Loucy (cell line): ENCODE results near the gene SP3.

Experiments
- EZH2phosphoT487 ChIP-seq: fragments of 200-600 bp; IDR thresholded peaks from 2 replicates; pipeline ENCODE4 v1.6.1; 2018; ENCODE audit warnings: antibody characterized with exemption, mild to moderate bottlenecking, moderate library complexity, borderline replicate concordance
- TF ChIP-seq, protein P1 (sequence below): fragments of 200-600 bp; sonication (generic); conservative IDR thresholded peaks from 2 replicates; pipeline ENCODE4 v1.5.1; 2014; ENCODE audit warnings: mild to moderate bottlenecking, antibody characterized with exemption, low read length

DNA sequence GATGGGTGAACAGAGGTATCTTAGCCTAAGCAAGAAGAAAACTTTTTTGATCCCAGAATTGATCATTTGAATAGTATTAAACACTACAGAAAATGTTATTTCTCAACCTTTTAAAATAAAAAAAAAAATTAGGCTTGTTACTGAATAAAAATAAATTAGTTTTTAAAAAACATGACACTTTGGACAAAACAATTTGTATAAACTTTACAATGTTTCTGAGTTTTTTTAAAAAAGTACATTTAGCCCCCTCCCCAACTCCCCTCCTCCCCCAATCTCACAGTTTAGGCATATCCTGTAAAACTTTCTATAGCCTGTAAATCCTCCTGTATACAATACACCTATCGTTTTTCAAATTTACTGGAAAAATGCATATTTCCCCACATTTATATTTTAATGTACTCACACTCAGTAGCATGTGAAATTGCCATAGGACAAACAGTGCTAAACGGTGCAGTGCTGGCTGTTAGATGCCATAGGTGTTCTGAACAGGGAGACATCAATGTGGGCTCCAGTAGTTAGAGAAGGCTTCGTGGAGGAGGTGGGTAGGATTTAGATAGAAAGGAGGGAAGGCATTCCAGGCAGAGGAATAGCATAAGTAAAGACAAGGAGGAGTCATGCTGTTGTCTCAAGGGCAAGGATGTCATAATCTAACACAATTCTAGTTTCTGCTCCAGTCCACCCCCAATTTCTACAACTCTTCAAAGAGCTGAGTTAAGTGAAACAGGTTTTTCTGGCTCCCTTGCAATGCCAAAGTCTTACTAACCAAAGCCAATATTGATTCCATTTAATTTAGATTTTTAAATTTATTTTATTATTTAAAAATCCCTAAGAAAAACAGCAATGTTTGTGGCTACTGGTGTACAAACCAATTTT, 50.9 kb downstream of the SP3 start:
- TF ChIP-seq, protein P1, sequence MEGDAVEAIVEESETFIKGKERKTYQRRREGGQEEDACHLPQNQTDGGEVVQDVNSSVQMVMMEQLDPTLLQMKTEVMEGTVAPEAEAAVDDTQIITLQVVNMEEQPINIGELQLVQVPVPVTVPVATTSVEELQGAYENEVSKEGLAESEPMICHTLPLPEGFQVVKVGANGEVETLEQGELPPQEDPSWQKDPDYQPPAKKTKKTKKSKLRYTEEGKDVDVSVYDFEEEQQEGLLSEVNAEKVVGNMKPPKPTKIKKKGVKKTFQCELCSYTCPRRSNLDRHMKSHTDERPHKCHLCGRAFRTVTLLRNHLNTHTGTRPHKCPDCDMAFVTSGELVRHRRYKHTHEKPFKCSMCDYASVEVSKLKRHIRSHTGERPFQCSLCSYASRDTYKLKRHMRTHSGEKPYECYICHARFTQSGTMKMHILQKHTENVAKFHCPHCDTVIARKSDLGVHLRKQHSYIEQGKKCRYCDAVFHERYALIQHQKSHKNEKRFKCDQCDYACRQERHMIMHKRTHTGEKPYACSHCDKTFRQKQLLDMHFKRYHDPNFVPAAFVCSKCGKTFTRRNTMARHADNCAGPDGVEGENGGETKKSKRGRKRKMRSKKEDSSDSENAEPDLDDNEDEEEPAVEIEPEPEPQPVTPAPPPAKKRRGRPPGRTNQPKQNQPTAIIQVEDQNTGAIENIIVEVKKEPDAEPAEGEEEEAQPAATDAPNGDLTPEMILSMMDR = no peak
- no peak for TF ChIP-seq EZH2phosphoT487
